ENCODE measurements around the gene PLA2G1B.

- TF ChIP-seq, protein P1, sequence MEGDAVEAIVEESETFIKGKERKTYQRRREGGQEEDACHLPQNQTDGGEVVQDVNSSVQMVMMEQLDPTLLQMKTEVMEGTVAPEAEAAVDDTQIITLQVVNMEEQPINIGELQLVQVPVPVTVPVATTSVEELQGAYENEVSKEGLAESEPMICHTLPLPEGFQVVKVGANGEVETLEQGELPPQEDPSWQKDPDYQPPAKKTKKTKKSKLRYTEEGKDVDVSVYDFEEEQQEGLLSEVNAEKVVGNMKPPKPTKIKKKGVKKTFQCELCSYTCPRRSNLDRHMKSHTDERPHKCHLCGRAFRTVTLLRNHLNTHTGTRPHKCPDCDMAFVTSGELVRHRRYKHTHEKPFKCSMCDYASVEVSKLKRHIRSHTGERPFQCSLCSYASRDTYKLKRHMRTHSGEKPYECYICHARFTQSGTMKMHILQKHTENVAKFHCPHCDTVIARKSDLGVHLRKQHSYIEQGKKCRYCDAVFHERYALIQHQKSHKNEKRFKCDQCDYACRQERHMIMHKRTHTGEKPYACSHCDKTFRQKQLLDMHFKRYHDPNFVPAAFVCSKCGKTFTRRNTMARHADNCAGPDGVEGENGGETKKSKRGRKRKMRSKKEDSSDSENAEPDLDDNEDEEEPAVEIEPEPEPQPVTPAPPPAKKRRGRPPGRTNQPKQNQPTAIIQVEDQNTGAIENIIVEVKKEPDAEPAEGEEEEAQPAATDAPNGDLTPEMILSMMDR (IDR thresholded peaks at IDR 0.05; ENCODE audit: low read depth, low read length, missing input control) = no peak
- no peak for TF ChIP-seq SP1 (IDR thresholded peaks at IDR 0.05)
- TF ChIP-seq JUND (IDR thresholded peaks at IDR 0.05) = no peak
- TF ChIP-seq TAF1 (conservative IDR thresholded peaks at IDR 0.05) = no peak
- no peak for TF ChIP-seq RXRA (IDR thresholded peaks at IDR 0.05)
These were observed 35.2 kb downstream of the PLA2G1B start for GRCh38 chr12:120292411-120292660.
